NCI-H1930 (cell line): ENCODE measurements around the gene VWA1.
"Not testable (repeated sequence)": the region's sequence is repeated elsewhere in the genome, so short reads cannot be mapped to it uniquely, and the experiment has no call there.

Experiments
- DNase-seq, 2 experiments: peaks; one replicate each; lab custom pipeline; 2025; lab: John Stamatoyannopoulos, UW

VWA1 gene

GRCh38 chr1:1435911-1436629, 580 bp downstream of the VWA1 start:
- no peak for DNase-seq

- no peak for DNase-seq
Observed at GRCh38 chr1:1436630-1437032, 1.1 kb downstream of the VWA1 start.

- DNase-seq, result no peak
Observed at GRCh38 chr1:1437033-1437903, 1.8 kb downstream of the VWA1 start.

GRCh38 chr1:1437904-1438376, 2.5 kb downstream of the VWA1 start:
- no peak for DNase-seq

- no peak for DNase-seq
Observed at GRCh38 chr1:1438531-1439381, 3.3 kb downstream of the VWA1 start.

- no peak for DNase-seq
Observed at GRCh38 chr1:1439546-1440261, 4.2 kb downstream of the VWA1 start.

GRCh38 chr1:1440262-1441001, 4.9 kb downstream of the VWA1 start:
- no peak for DNase-seq

GRCh38 chr1:1441002-1441888, 5.8 kb downstream of the VWA1 start:
- no peak for DNase-seq

- no peak for DNase-seq
Observed at GRCh38 chr1:1442069-1442770, 6.7 kb downstream of the VWA1 start.

- not testable (repeated sequence) for DNase-seq
Observed at GRCh38 chr1:1446631-1447030, 11.1 kb downstream of the VWA1 start.

GRCh38 chr1:1449099-1449739, 13.7 kb downstream of the VWA1 start, which contains the start of gene ATAD3C:
Gene ATAD3C, plus strand, starts transcription at chr1:1449689. Its CDS starts 995 bp downstream, at chr1:1450684.
- DNase-seq, result no peak

- DNase-seq, result not testable (repeated sequence)
Observed at GRCh38 chr1:1450616-1451015, 15.1 kb downstream of the VWA1 start.

GRCh38 chr1:1451696-1452364, 16.3 kb downstream of the VWA1 start:
- DNase-seq, result no peak

GRCh38 chr1:1452365-1452739, 16.9 kb downstream of the VWA1 start:
- not testable (repeated sequence) for DNase-seq

- no peak for DNase-seq
Observed at GRCh38 chr1:1452882-1453281, 17.4 kb downstream of the VWA1 start.

GRCh38 chr1:1454286-1455056, 19.0 kb downstream of the VWA1 start:
- DNase-seq, result not testable (repeated sequence)

- DNase-seq, result no peak
Observed at GRCh38 chr1:1455366-1455884, 19.9 kb downstream of the VWA1 start.
